ENCODE measurements around the gene WDR88.

DNA sequence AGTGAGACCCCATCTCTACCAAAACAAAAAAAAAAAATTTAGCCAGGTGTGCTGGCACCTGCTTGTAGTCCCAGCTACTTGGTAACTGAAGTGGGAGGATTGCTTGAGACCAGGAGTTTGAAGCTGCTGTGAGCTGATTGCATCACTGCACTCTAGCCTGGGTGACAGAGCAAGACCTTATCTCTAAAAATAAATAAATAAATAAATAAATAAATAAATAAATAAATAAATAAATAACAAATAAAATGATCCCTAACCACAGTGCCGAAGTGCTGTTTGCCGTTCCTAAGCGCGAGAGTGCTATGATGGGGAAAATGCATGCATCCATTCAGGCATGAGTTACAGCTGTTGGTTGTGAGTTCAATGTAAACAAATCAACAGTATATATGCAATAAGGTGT is 27.2 kb downstream of the WDR88 start:
- TF ChIP-seq GATAD2A (CRISPR knock-in tag; IDR thresholded peaks at IDR 0.05) (no peak), MAFF (IDR thresholded peaks at IDR 0.05; ENCODE audit: low read depth, low read length) (no peak)
- TF ChIP-seq, protein P1, sequence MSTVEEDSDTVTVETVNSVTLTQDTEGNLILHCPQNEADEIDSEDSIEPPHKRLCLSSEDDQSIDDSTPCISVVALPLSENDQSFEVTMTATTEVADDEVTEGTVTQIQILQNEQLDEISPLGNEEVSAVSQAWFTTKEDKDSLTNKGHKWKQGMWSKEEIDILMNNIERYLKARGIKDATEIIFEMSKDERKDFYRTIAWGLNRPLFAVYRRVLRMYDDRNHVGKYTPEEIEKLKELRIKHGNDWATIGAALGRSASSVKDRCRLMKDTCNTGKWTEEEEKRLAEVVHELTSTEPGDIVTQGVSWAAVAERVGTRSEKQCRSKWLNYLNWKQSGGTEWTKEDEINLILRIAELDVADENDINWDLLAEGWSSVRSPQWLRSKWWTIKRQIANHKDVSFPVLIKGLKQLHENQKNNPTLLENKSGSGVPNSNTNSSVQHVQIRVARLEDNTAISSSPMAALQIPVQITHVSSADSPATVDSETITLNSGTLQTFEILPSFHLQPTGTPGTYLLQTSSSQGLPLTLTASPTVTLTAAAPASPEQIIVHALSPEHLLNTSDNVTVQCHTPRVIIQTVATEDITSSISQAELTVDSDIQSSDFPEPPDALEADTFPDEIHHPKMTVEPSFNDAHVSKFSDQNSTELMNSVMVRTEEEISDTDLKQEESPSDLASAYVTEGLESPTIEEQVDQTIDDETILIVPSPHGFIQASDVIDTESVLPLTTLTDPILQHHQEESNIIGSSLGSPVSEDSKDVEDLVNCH (CRISPR knock-in tag; IDR thresholded peaks at IDR 0.05), result no peak
- TF ChIP-seq, protein P2, sequence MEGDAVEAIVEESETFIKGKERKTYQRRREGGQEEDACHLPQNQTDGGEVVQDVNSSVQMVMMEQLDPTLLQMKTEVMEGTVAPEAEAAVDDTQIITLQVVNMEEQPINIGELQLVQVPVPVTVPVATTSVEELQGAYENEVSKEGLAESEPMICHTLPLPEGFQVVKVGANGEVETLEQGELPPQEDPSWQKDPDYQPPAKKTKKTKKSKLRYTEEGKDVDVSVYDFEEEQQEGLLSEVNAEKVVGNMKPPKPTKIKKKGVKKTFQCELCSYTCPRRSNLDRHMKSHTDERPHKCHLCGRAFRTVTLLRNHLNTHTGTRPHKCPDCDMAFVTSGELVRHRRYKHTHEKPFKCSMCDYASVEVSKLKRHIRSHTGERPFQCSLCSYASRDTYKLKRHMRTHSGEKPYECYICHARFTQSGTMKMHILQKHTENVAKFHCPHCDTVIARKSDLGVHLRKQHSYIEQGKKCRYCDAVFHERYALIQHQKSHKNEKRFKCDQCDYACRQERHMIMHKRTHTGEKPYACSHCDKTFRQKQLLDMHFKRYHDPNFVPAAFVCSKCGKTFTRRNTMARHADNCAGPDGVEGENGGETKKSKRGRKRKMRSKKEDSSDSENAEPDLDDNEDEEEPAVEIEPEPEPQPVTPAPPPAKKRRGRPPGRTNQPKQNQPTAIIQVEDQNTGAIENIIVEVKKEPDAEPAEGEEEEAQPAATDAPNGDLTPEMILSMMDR (CRISPR knock-in tag; IDR thresholded peaks at IDR 0.05), result no peak
- TF ChIP-seq, protein P3, sequence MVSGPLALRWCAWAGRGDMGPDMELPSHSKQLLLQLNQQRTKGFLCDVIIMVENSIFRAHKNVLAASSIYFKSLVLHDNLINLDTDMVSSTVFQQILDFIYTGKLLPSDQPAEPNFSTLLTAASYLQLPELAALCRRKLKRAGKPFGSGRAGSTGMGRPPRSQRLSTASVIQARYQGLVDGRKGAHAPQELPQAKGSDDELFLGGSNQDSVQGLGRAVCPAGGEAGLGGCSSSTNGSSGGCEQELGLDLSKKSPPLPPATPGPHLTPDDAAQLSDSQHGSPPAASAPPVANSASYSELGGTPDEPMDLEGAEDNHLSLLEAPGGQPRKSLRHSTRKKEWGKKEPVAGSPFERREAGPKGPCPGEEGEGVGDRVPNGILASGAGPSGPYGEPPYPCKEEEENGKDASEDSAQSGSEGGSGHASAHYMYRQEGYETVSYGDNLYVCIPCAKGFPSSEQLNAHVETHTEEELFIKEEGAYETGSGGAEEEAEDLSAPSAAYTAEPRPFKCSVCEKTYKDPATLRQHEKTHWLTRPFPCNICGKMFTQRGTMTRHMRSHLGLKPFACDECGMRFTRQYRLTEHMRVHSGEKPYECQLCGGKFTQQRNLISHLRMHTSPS (CRISPR knock-in tag; IDR thresholded peaks at IDR 0.05; ENCODE audit: low read depth), result no peak
